Measurements from ENCODE around the gene SRL. TPM values are rescaled to one million over a fixed set of nuclear protein-coding genes. Genes with fewer than 3 reads are reported as not detected.

The SRL gene
- total RNA-seq, 1 donor from 2014 or later, result 0.40 TPM

GRCh38 chr16:4208341-4208751 lies 33.5 kb downstream of the SRL start:
- Mint-ChIP-seq H3K36me3 (ENCODE audit: low read depth) (no peaks in the 10 kb centered on the region), H3K27ac (ENCODE audit: unreplicated experiment) (no peak overlapping the region), H3K4me1 (peaks cover 9% of the 10 kb centered on the region), H3K4me3 (no peak overlapping the region), H3K27me3 (ENCODE audit: low read depth) (no peaks in the 10 kb centered on the region), H3K9me3 (peaks cover 4% of the 10 kb centered on the region)
- no peak for TF ChIP-seq CTCF (conservative IDR thresholded peaks at IDR 0.05)
- no peak for DNase-seq (ENCODE audit: low read depth, low spot score)

- no peak overlapping the region for H3K27ac Mint-ChIP-seq (ENCODE audit: unreplicated experiment)
- H3K9me3 Mint-ChIP-seq, result peaks cover 1% of the 10 kb centered on the region
- DNase-seq (ENCODE audit: low read depth, low spot score), result no peak
- H3K4me1 Mint-ChIP-seq, result peaks cover 9% of the 10 kb centered on the region
- H3K4me3 Mint-ChIP-seq, result no peak overlapping the region
- no peaks in the 10 kb centered on the region for H3K36me3 Mint-ChIP-seq (ENCODE audit: low read depth)
- no peaks in the 10 kb centered on the region for H3K27me3 Mint-ChIP-seq (ENCODE audit: low read depth)
- no peak for TF ChIP-seq CTCF (conservative IDR thresholded peaks at IDR 0.05)
These were observed 34.1 kb downstream of the SRL start for GRCh38 chr16:4207683-4208340.

GRCh38 chr16:4207229-4207628 lies 34.7 kb downstream of the SRL start:
- H3K27me3 Mint-ChIP-seq (ENCODE audit: low read depth), result no peaks in the 10 kb centered on the region
- H3K36me3 Mint-ChIP-seq (ENCODE audit: low read depth), result no peaks in the 10 kb centered on the region
- no peaks in the 10 kb centered on the region for H3K9me3 Mint-ChIP-seq
- no peak for TF ChIP-seq CTCF (conservative IDR thresholded peaks at IDR 0.05)
- peaks cover 9% of the 10 kb centered on the region for H3K4me1 Mint-ChIP-seq
- DNase-seq (ENCODE audit: low read depth, low spot score), result no peak
- no peak overlapping the region for H3K27ac Mint-ChIP-seq (ENCODE audit: unreplicated experiment)
- no peak overlapping the region for H3K4me3 Mint-ChIP-seq

GRCh38 chr16:4206680-4207079 lies 35.2 kb downstream of the SRL start:
- no peaks in the 10 kb centered on the region for H3K36me3 Mint-ChIP-seq (ENCODE audit: low read depth)
- H3K4me1 Mint-ChIP-seq, result peaks cover 9% of the 10 kb centered on the region
- no peak overlapping the region for H3K27ac Mint-ChIP-seq (ENCODE audit: unreplicated experiment)
- no peak for TF ChIP-seq CTCF (conservative IDR thresholded peaks at IDR 0.05)
- no peaks in the 10 kb centered on the region for H3K27me3 Mint-ChIP-seq (ENCODE audit: low read depth)
- H3K4me3 Mint-ChIP-seq, result no peak overlapping the region
- H3K9me3 Mint-ChIP-seq, result no peaks in the 10 kb centered on the region
- DNase-seq (ENCODE audit: low read depth, low spot score), result no peak

- no peak overlapping the region for H3K4me3 Mint-ChIP-seq
- peak overlapping the region; percentile 19 for H3K27ac Mint-ChIP-seq (ENCODE audit: unreplicated experiment)
- no peaks in the 10 kb centered on the region for H3K9me3 Mint-ChIP-seq
- H3K27me3 Mint-ChIP-seq (ENCODE audit: low read depth), result no peaks in the 10 kb centered on the region
- H3K4me1 Mint-ChIP-seq, result peaks cover 9% of the 10 kb centered on the region
- TF ChIP-seq CTCF (conservative IDR thresholded peaks at IDR 0.05), result no peak
- no peak for DNase-seq (ENCODE audit: low read depth, low spot score)
- H3K36me3 Mint-ChIP-seq (ENCODE audit: low read depth), result no peaks in the 10 kb centered on the region
These were observed 35.9 kb downstream of the SRL start for GRCh38 chr16:4205971-4206370.
